NCI-H2196 (cell line): ENCODE measurements around the gene GPHN.

Experiments
- DNase-seq: peaks from one replicate; lab custom pipeline; 2025; ENCODE audit not compliant: unreplicated experiment; lab: John Stamatoyannopoulos, UW

GPHN gene

GRCh38 chr14:66916421-66916820 lies 408.5 kb downstream of the GPHN start:
- DNase-seq: no peak

GRCh38 chr14:66918527-66918926 lies 410.6 kb downstream of the GPHN start:
- no peak for DNase-seq

GRCh38 chr14:66920196-66920595 lies 412.2 kb downstream of the GPHN start:
- DNase-seq: no peak

GRCh38 chr14:66923251-66923650 lies 415.3 kb downstream of the GPHN start:
- no peak for DNase-seq

- DNase-seq: no peak
Observed at GRCh38 chr14:66939409-66939808, 431.5 kb downstream of the GPHN start.

GRCh38 chr14:66944872-66945271 lies 436.9 kb downstream of the GPHN start:
- DNase-seq: peak; percentile 26

GRCh38 chr14:66955159-66955558 lies 447.2 kb downstream of the GPHN start:
- DNase-seq: no peak

- DNase-seq: no peak
Observed at GRCh38 chr14:66959437-66960050, 451.6 kb downstream of the GPHN start.

- no peak for DNase-seq
Observed at GRCh38 chr14:66965831-66966230, 457.9 kb downstream of the GPHN start.

GRCh38 chr14:66972469-66972868 lies 464.5 kb downstream of the GPHN start:
- DNase-seq: no peak

- no peak for DNase-seq
Observed at GRCh38 chr14:66974397-66975025, 466.6 kb downstream of the GPHN start.

- DNase-seq: no peak
Observed at GRCh38 chr14:66975251-66975650, 467.3 kb downstream of the GPHN start.

- DNase-seq: no peak
Observed at GRCh38 chr14:66979101-66979974, 471.4 kb downstream of the GPHN start.

GRCh38 chr14:66982247-66982646 lies 474.3 kb downstream of the GPHN start:
- no peak for DNase-seq

GRCh38 chr14:66992776-66993175 lies 484.8 kb downstream of the GPHN start:
- DNase-seq: no peak

GRCh38 chr14:66993512-66993911 lies 485.6 kb downstream of the GPHN start:
- no peak for DNase-seq

- no peak for DNase-seq
Observed at GRCh38 chr14:66998013-66998412, 490.1 kb downstream of the GPHN start.

GRCh38 chr14:66999978-67000377 lies 492.0 kb downstream of the GPHN start:
- DNase-seq: no peak

- no peak for DNase-seq
Observed at GRCh38 chr14:67002994-67003753, 495.2 kb downstream of the GPHN start.

- DNase-seq: no peak
Observed at GRCh38 chr14:67004521-67004920, 496.6 kb downstream of the GPHN start.

GRCh38 chr14:67010602-67011001 lies 502.7 kb downstream of the GPHN start:
- no peak for DNase-seq
